MM.1S (cell line): ENCODE measurements around the gene NUAK1.

ENCODE experiments used
- DNase-seq: peaks from one replicate; pipeline ENCODE4 v3.0.0-alpha.2; 2015
- H2AFZ ChIP-seq: fragments of 300-600 bp; sonication (generic); 2 replicates; pipeline ENCODE4 v1.6.0; 2016; ENCODE audit warnings: antibody characterized with exemption, low read length
- H3F3A ChIP-seq: fragments of 300-600 bp; sonication (generic); 2 replicates; pipeline ENCODE4 v1.6.1; 2016; ENCODE audit warnings: mild to moderate bottlenecking, antibody characterized with exemption, low read length, moderate library complexity, mixed read lengths; ENCODE audit not compliant: insufficient read depth
- H3K27ac ChIP-seq: fragments of 300-600 bp; sonication (generic); 2 replicates; pipeline ENCODE4 v1.5.1; 2016; ENCODE audit warnings: mild to moderate bottlenecking, low read length
- H3K27me3 ChIP-seq: fragments of 300-600 bp; sonication (generic); replicated peaks from 2 replicates; pipeline ENCODE4 v1.6.0; 2016; ENCODE audit warnings: low read length; ENCODE audit not compliant: insufficient read depth
- H3K36me3 ChIP-seq: fragments of 300-600 bp; sonication (generic); replicated peaks from 2 replicates; pipeline ENCODE4 v1.6.1; 2016; ENCODE audit warnings: mild to moderate bottlenecking, low read length, mixed read lengths; ENCODE audit not compliant: insufficient read depth
- H3K4me1 ChIP-seq: fragments of 300-600 bp; sonication (generic); 2 replicates; pipeline ENCODE4 v1.6.1; 2016; ENCODE audit warnings: low read length, mixed read lengths
- H3K4me2 ChIP-seq: fragments of 300-600 bp; sonication (generic); 2 replicates; pipeline ENCODE4 v1.6.0; 2016; ENCODE audit warnings: low read depth, low read length
- H3K4me3 ChIP-seq: fragments of 300-600 bp; sonication (generic); 2 replicates; pipeline ENCODE4 v1.5.1; 2016; ENCODE audit warnings: low read length, mixed read lengths
- H3K79me2 ChIP-seq: fragments of 300-600 bp; sonication (generic); 2 replicates; pipeline ENCODE4 v1.6.1; 2016; ENCODE audit warnings: mixed run types, low read length, mixed read lengths
- H3K9ac ChIP-seq: fragments of 300-600 bp; sonication (generic); 2 replicates; pipeline ENCODE4 v1.6.1; 2016; ENCODE audit warnings: low read length, mixed read lengths
- H3K9me2 ChIP-seq: fragments of 300-600 bp; sonication (generic); replicated peaks from 2 replicates; pipeline ENCODE4 v1.6.1; 2016; ENCODE audit warnings: mild to moderate bottlenecking, low read length, mixed read lengths; ENCODE audit not compliant: insufficient read depth
- H3K9me3 ChIP-seq: fragments of 300-600 bp; sonication (generic); replicated peaks from 2 replicates; pipeline ENCODE4 v1.6.1; 2016; ENCODE audit warnings: mild to moderate bottlenecking, low read length, mixed read lengths; ENCODE audit not compliant: insufficient read depth
- H4K20me1 ChIP-seq: fragments of 300-600 bp; sonication (generic); 2 replicates; pipeline ENCODE4 v1.6.1; 2016; ENCODE audit warnings: mild to moderate bottlenecking, low read length, moderate library complexity, mixed read lengths; ENCODE audit not compliant: insufficient read depth
- EZH2 ChIP-seq: fragments of 300-600 bp; sonication (generic); optimal IDR thresholded peaks from 2 replicates; pipeline ENCODE3; 2017; ENCODE audit warnings: low read depth, mild to moderate bottlenecking, antibody characterized with exemption, low read length, mixed read lengths
- EZH2phosphoT487 ChIP-seq: fragments of 300-600 bp; sonication (generic); IDR thresholded peaks from 2 replicates; pipeline ENCODE4 v1.6.1; 2018; ENCODE audit warnings: antibody characterized with exemption, low read length
- TF ChIP-seq, protein P1 (sequence below): fragments of 300-600 bp; sonication (generic); IDR thresholded peaks from 2 replicates; pipeline ENCODE4 v1.5.1; 2016; ENCODE audit warnings: antibody characterized with exemption, low read length, mixed read lengths

Gene NUAK1

DNA sequence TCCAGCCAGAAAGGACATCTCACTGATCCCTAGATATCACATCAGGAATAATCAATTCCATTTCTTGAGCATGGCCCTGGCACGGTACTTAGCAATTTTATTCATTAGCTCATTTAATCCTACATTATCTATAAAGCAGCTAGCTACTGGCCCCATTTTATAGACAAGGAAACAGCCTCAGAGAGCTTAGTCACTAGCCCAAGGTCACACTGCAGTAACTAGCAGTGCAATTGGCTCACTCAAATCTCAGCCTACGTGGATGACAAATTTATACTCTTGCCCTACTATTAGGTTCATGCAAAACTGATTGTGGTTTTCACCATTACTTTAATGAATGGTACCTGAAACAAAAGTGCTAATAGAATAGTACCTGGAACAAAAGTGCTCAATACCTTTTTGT, 41.7 kb downstream of the NUAK1 start:
- Histone ChIP-seq H3K4me1 (no peaks in the 10 kb centered on the region), H3K79me2 (peaks cover 95% of the 10 kb centered on the region), H3K9me3 (no peaks in the 10 kb centered on the region), H3F3A (no peaks in the 10 kb centered on the region), H3K9ac (no peak overlapping the region), H3K36me3 (peaks cover 8% of the 10 kb centered on the region; the same call in 1 of the 2 replicates), H3K27ac (no peak overlapping the region), H4K20me1 (no peaks in the 10 kb centered on the region; the same call in 1 of the 2 replicates), H2AFZ (no peak overlapping the region), H3K4me2 (no peak overlapping the region), H3K27me3 (no peaks in the 10 kb centered on the region), H3K4me3 (no peak overlapping the region), H3K9me2 (no peaks in the 10 kb centered on the region)
- TF ChIP-seq, protein P1, sequence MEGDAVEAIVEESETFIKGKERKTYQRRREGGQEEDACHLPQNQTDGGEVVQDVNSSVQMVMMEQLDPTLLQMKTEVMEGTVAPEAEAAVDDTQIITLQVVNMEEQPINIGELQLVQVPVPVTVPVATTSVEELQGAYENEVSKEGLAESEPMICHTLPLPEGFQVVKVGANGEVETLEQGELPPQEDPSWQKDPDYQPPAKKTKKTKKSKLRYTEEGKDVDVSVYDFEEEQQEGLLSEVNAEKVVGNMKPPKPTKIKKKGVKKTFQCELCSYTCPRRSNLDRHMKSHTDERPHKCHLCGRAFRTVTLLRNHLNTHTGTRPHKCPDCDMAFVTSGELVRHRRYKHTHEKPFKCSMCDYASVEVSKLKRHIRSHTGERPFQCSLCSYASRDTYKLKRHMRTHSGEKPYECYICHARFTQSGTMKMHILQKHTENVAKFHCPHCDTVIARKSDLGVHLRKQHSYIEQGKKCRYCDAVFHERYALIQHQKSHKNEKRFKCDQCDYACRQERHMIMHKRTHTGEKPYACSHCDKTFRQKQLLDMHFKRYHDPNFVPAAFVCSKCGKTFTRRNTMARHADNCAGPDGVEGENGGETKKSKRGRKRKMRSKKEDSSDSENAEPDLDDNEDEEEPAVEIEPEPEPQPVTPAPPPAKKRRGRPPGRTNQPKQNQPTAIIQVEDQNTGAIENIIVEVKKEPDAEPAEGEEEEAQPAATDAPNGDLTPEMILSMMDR: no peak
- no peak for TF ChIP-seq EZH2
- no peak for DNase-seq

DNA sequence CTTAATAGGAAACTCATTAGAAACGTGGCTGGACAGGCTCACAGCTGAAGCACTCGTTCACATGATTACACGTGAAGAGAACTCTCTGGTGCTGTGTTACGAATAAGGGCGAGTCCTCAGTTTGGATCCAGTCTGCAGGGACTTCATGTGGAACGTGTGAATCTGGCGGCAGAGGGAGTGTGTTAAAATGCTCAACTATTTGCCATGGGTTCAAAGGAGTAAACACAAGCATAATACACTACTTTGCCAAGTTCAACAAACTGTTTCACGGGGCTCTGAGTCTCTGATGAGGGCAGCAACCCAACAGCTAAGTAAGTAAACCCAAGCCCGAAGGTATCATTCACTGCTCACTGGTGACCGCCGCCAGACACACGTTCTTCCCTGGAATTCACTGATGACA, 42.4 kb downstream of the NUAK1 start:
- Histone ChIP-seq H3F3A (no peaks in the 10 kb centered on the region), H4K20me1 (no peaks in the 10 kb centered on the region; the same call in 1 of the 2 replicates), H3K4me3 (no peak overlapping the region), H3K79me2 (peaks cover 95% of the 10 kb centered on the region), H3K9me3 (no peaks in the 10 kb centered on the region), H3K27me3 (no peaks in the 10 kb centered on the region), H3K36me3 (peaks cover 8% of the 10 kb centered on the region; the same call in 1 of the 2 replicates), H3K9me2 (no peaks in the 10 kb centered on the region), H3K9ac (no peak overlapping the region), H3K4me1 (no peaks in the 10 kb centered on the region), H3K4me2 (no peak overlapping the region), H2AFZ (no peak overlapping the region), H3K27ac (no peak overlapping the region)
- TF ChIP-seq, protein P1: no peak
- TF ChIP-seq EZH2phosphoT487 (no peak), EZH2 (no peak)
- DNase-seq: no peak

DNA sequence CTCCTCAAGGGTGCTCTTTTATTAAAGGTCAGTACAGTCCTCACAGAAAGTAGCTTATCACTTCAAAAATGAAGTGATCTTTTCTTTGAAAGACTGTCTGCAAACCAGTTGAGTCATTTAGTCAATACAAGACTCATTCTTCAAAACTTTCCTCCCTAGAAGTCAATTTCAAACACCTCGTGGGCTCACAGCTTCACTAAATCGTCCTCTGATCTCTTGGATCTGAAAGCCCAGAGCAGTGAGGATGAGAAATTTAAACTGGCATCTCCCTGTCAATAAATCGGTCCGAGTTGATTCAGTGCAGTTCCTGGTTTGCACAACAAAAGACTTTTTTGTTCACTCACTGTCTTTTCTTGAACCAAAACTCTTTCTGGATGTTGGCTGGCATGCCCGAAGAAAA, 44.5 kb downstream of the NUAK1 start:
- H3K27ac ChIP-seq: no peak overlapping the region

More for the DNA sequence above, 44.5 kb downstream of the NUAK1 start:
- no peak overlapping the region for H3K4me3 ChIP-seq
- no peak overlapping the region for H2AFZ ChIP-seq
- TF ChIP-seq, protein P1: no peak
- TF ChIP-seq EZH2 (no peak), EZH2phosphoT487 (no peak)
- peaks cover 97% of the 10 kb centered on the region for H3K79me2 ChIP-seq
- H3K36me3 ChIP-seq: peaks cover 8% of the 10 kb centered on the region; the same call in 1 of the 2 replicates
- DNase-seq: no peak
- H3F3A ChIP-seq: no peaks in the 10 kb centered on the region
- no peaks in the 10 kb centered on the region for H3K9me2 ChIP-seq
- H3K4me1 ChIP-seq: no peaks in the 10 kb centered on the region
- H3K4me2 ChIP-seq: no peak overlapping the region
- no peaks in the 10 kb centered on the region for H3K9me3 ChIP-seq
- no peaks in the 10 kb centered on the region; the same call in 1 of the 2 replicates for H4K20me1 ChIP-seq
- no peak overlapping the region for H3K9ac ChIP-seq
- H3K27me3 ChIP-seq: no peaks in the 10 kb centered on the region
